Kidney (tissue), 14 donors: ENCODE data around the gene PLCH1. TPM values are rescaled to one million over a fixed set of nuclear protein-coding genes. Genes with fewer than 3 reads are reported as not detected.

ENCODE experiments used
- DNase-seq, 5 donors: peaks; one replicate each; pipeline ENCODE4 v3.0.0-alpha.2; 2013 to 2020
- FAIRE-seq: peaks from 2 replicates; lab custom pipeline; 2012; peaks lifted over from hg19 to GRCh38; lab: Jason Lieb, UNC
- H3K27ac ChIP-seq, 2 donors: one replicate each; pipeline ENCODE4 v1.7.0; 2013; ENCODE audit warnings: low read depth in 2 of 2, low read length in 2 of 2, inconsistent platforms in 1 of 2
- H3K27me3 ChIP-seq: one replicate; pipeline ENCODE4 v1.7.1; 2013; ENCODE audit warnings: low read length, inconsistent platforms; ENCODE audit not compliant: control insufficient read depth, insufficient read depth
- H3K36me3 ChIP-seq, 3 donors: one replicate each; pipeline versions ENCODE4 v1.7.0 to v1.7.1; 2013; ENCODE audit warnings: low read length in 3 of 3, control low read depth in 1 of 3, inconsistent platforms in 1 of 3; ENCODE audit not compliant: insufficient read depth in 3 of 3, control insufficient read depth in 2 of 3
- H3K4me1 ChIP-seq, 3 donors: one replicate each; pipeline versions ENCODE4 v1.7.0 to v1.7.1; 2013; ENCODE audit warnings: low read length in 3 of 3, inconsistent platforms in 1 of 3, low read depth in 1 of 3; ENCODE audit not compliant: control insufficient read depth in 2 of 3, insufficient read depth in 2 of 3
- H3K4me3 ChIP-seq, 3 donors: one replicate each; pipeline versions ENCODE4 v1.7.0 to v1.8.1; 2013; ENCODE audit warnings: low read length in 3 of 3, control low read depth in 1 of 3, inconsistent platforms in 1 of 3
- H3K9ac ChIP-seq, 3 donors: one replicate each; pipeline versions ENCODE4 v1.7.0 to v1.7.1; 2013; ENCODE audit warnings: low read length in 3 of 3, control low read depth in 1 of 3, inconsistent platforms in 1 of 3
- H3K9me3 ChIP-seq, 3 donors: one replicate each; pipeline versions ENCODE4 v1.7.0 to v1.7.1; 2013; ENCODE audit warnings: low read length in 3 of 3, control low read depth in 1 of 3, inconsistent platforms in 1 of 3; ENCODE audit not compliant: control insufficient read depth in 2 of 3, insufficient read depth in 1 of 3
- intact Hi-C: fragments of 100-400 bp; cut with DNase I; formaldehyde crosslinking; loops from one replicate; pipeline ENCODE4 v1.11.1; 2022
- polyA plus RNA-seq: library from polyadenylated mRNA; stranded (reverse); fragments of 350-450 nt; fragmentation: Illumina TruSeq; extraction: RNeasy Lipid Tissue Mini Kit (QIAGEN cat#74804); gene quantifications from one replicate; pipeline ENCODE4 v1.2.3, GENCODE V29; 2014; ENCODE audit warnings: low read depth, low replicate concordance; ENCODE audit not compliant: insufficient read depth
- total RNA-seq: library from RNA; stranded (reverse); fragmentation: NEBNext Ultra II Directional; extraction: Animal tissue kit (Norgen Biotek cat#: 25700); gene quantifications from one replicate; pipeline ENCODE4 v1.2.1, GENCODE V29; 2021
- TF ChIP-seq, protein P1 (sequence below): IDR thresholded peaks from 3 replicates; pipeline ENCODE4 v1.5.1; 2012; ENCODE audit warnings: mild to moderate bottlenecking, moderate library complexity, borderline replicate concordance; ENCODE audit not compliant: insufficient read depth; ENCODE audit errors: extremely low read depth
- donor health status: control.
- donor health status: control.
- donor health status: control.
- donor health status: control.
- donor health status: control.
- donor health status: DM: yes; HTN: yes; CAD: no.
- donor health status: Normal renal cell carcinoma (clear cell type).

PLCH1 gene
- total and polyA plus RNA-seq, 2 donors from 2014 or later: 1.6 to 9.6 TPM

- intact Hi-C loops: no loop called here
- no peaks in the 10 kb centered on the region for H3K4me1 ChIP-seq
- no peak overlapping the region for H3K27ac ChIP-seq
- no peaks in the 10 kb centered on the region for H3K36me3 ChIP-seq
- no peaks in the 10 kb centered on the region for H3K27me3 ChIP-seq
- H3K9ac ChIP-seq: no peak overlapping the region
- FAIRE-seq: no peak
- DNase-seq: no peak
- H3K9me3 ChIP-seq: no peaks in the 10 kb centered on the region
- H3K4me3 ChIP-seq: no peak overlapping the region
- TF ChIP-seq, protein P1, sequence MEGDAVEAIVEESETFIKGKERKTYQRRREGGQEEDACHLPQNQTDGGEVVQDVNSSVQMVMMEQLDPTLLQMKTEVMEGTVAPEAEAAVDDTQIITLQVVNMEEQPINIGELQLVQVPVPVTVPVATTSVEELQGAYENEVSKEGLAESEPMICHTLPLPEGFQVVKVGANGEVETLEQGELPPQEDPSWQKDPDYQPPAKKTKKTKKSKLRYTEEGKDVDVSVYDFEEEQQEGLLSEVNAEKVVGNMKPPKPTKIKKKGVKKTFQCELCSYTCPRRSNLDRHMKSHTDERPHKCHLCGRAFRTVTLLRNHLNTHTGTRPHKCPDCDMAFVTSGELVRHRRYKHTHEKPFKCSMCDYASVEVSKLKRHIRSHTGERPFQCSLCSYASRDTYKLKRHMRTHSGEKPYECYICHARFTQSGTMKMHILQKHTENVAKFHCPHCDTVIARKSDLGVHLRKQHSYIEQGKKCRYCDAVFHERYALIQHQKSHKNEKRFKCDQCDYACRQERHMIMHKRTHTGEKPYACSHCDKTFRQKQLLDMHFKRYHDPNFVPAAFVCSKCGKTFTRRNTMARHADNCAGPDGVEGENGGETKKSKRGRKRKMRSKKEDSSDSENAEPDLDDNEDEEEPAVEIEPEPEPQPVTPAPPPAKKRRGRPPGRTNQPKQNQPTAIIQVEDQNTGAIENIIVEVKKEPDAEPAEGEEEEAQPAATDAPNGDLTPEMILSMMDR: no peak
Measured at GRCh38 chr3:155525324-155525833, 219.5 kb downstream of the PLCH1 start.

GRCh38 chr3:155520463-155520862, 224.4 kb downstream of the PLCH1 start:
- Histone ChIP-seq H3K4me3 (no peak overlapping the region), H3K27ac (no peak overlapping the region), H3K9me3 (no peaks in the 10 kb centered on the region), H3K36me3 (no peaks in the 10 kb centered on the region), H3K4me1 (no peaks in the 10 kb centered on the region), H3K9ac (no peak overlapping the region), H3K27me3 (no peaks in the 10 kb centered on the region)
- no peak for DNase-seq
- FAIRE-seq: no peak
- TF ChIP-seq, protein P1: no peak
- intact Hi-C loops: no loop called here

DNA sequence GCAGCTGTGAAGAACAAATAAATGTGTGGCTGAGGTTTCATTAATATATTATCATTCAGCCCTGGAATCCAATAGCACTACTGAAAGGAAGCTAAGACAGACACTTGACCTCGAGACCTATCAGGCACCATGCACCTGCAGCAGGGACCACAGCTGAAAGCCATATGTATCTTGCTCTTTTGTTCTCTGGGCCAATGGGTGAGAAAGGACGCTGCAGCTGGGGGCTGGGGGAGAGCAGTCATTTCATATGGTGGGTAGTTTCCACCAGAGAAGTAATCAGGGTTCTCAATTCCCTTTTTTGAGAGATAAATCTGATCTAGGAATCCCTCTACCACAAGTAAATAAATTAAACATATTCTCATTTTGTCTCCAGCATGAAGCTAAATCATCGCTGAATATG, 225.8 kb downstream of the PLCH1 start:
- Histone ChIP-seq H3K36me3 (no peaks in the 10 kb centered on the region), H3K27ac (no peak overlapping the region), H3K9ac (no peak overlapping the region), H3K4me3 (no peak overlapping the region), H3K27me3 (no peaks in the 10 kb centered on the region), H3K4me1 (no peaks in the 10 kb centered on the region), H3K9me3 (no peaks in the 10 kb centered on the region)
- intact Hi-C loops: no loop called here
- TF ChIP-seq, protein P1: no peak
- FAIRE-seq (no peak), DNase-seq (no peak)

GRCh38 chr3:155517903-155518302, 227.0 kb downstream of the PLCH1 start:
- H3K4me1 ChIP-seq: no peaks in the 10 kb centered on the region
- H3K36me3 ChIP-seq: no peaks in the 10 kb centered on the region
- H3K27ac ChIP-seq: no peak overlapping the region
- H3K27me3 ChIP-seq: no peaks in the 10 kb centered on the region
- FAIRE-seq (no peak), DNase-seq (no peak)
- H3K4me3 ChIP-seq: no peak overlapping the region
- TF ChIP-seq, protein P1: no peak
- intact Hi-C loops: no loop called here
- H3K9ac ChIP-seq: no peak overlapping the region
- H3K9me3 ChIP-seq: no peaks in the 10 kb centered on the region
